Smooth muscle cell (in vitro differentiated cells): Measurements from ENCODE around the gene SH3GLB2. TPM values are rescaled to one million over a fixed set of nuclear protein-coding genes. Genes with fewer than 3 reads are reported as not detected.

Experiments
- DNase-seq: peaks from one replicate; lab custom pipeline; 2025; ENCODE audit not compliant: unreplicated experiment; lab: John Stamatoyannopoulos, UW
- H2AFZ ChIP-seq: fragments of 200-600 bp; sonication (generic); 2 replicates; pipeline ENCODE4 v1.6.0; 2016; ENCODE audit warnings: antibody characterized with exemption, low read depth, mild to moderate bottlenecking
- H3F3A ChIP-seq: fragments of 200-600 bp; sonication (generic); 2 replicates; pipeline ENCODE4 v1.6.0; 2017; ENCODE audit warnings: antibody characterized with exemption, low read depth
- H3K27ac ChIP-seq: fragments of 200-600 bp; sonication (generic); 2 replicates; pipeline ENCODE4 v1.5.1; 2016; ENCODE audit warnings: low read depth, mild to moderate bottlenecking
- H3K27me3 ChIP-seq: fragments of 200-600 bp; sonication (generic); 2 replicates; pipeline ENCODE4 v1.6.1; 2016; ENCODE audit warnings: low read depth, mild to moderate bottlenecking
- H3K36me3 ChIP-seq: fragments of 200-600 bp; sonication (generic); 2 replicates; pipeline ENCODE4 v1.5.1; 2016; ENCODE audit warnings: low read depth
- H3K4me1 ChIP-seq: fragments of 200-600 bp; sonication (generic); 2 replicates; pipeline ENCODE4 v1.5.1; 2016; ENCODE audit warnings: low read depth
- H3K4me2 ChIP-seq: fragments of 200-600 bp; sonication (generic); 2 replicates; pipeline ENCODE4 v1.6.0; 2016; ENCODE audit warnings: mild to moderate bottlenecking
- H3K4me3 ChIP-seq: fragments of 200-600 bp; sonication (generic); 2 replicates; pipeline ENCODE4 v1.5.1; 2016; ENCODE audit warnings: mild to moderate bottlenecking
- H3K79me2 ChIP-seq: fragments of 200-600 bp; sonication (generic); 2 replicates; pipeline ENCODE4 v1.6.0; 2016; ENCODE audit warnings: low read depth, mild to moderate bottlenecking
- H3K9ac ChIP-seq: fragments of 200-600 bp; sonication (generic); 2 replicates; pipeline ENCODE4 v1.6.0; 2016; ENCODE audit warnings: low read depth
- H3K9me3 ChIP-seq: fragments of 200-600 bp; sonication (generic); replicated peaks from 2 replicates; pipeline ENCODE4 v1.5.1; 2016; ENCODE audit warnings: low read depth
- H4K20me1 ChIP-seq: fragments of 200-600 bp; sonication (generic); 2 replicates; pipeline ENCODE4 v1.6.0; 2016; ENCODE audit warnings: low read depth
- CTCF ChIP-seq: fragments of 200-600 bp; sonication (generic); IDR thresholded peaks from 2 replicates; pipeline ENCODE4 v1.5.1; 2017; ENCODE audit warnings: borderline replicate concordance, mild to moderate bottlenecking, antibody characterized with exemption; ENCODE audit not compliant: insufficient read depth, poor library complexity, severe bottlenecking
- WGBS: methylation state at CpG from one replicate; pipeline ENCODE4 v1.1.7; 2016; ENCODE audit warnings: low lambda C conversion rate; 5-methylcytosine and 5-hydroxymethylcytosine counted together
- polyA plus RNA-seq: library from polyadenylated mRNA; unstranded; fragments of >200 nt; fragmentation: Nextera tagmentation; extraction: Ambion mirVana; gene quantifications from 2 replicates; pipeline ENCODE4 v1.2.1, GENCODE V29; 2016
- total RNA-seq: library from RNA; depleted of rRNA; stranded (reverse); fragments of >200 nt; gene quantifications from 2 replicates; pipeline ENCODE4 v1.2.3, GENCODE V29; 2014

SH3GLB2 gene
- total and polyA plus RNA-seq, 2 experiments from 2014 or later, result 31.9 to 44.8 TPM

GRCh38 chr9:129071526-129072126 lies 43.5 kb upstream of the SH3GLB2 start:
- Histone ChIP-seq H4K20me1 (no peaks in the 10 kb centered on the region), H3K27me3 (no peaks in the 10 kb centered on the region), H3K4me3 (no peak overlapping the region), H3K27ac (no peak overlapping the region), H3F3A (no peaks in the 10 kb centered on the region), H3K4me2 (no peak overlapping the region), H3K36me3 (no peaks in the 10 kb centered on the region), H3K9ac (no peak overlapping the region), H3K4me1 (no peaks in the 10 kb centered on the region), H3K79me2 (no peaks in the 10 kb centered on the region), H2AFZ (no peak overlapping the region), H3K9me3 (no peaks in the 10 kb centered on the region)
- 75% methylated on average over 10 of the region's 10 CpGs for WGBS
- TF ChIP-seq CTCF, result no peak
- no peak for DNase-seq

- no peaks in the 10 kb centered on the region for H3K4me1 ChIP-seq
- no peaks in the 10 kb centered on the region for H3K36me3 ChIP-seq
- 78% methylated on average over 20 of the region's 21 CpGs for WGBS
- no peaks in the 10 kb centered on the region for H3K9me3 ChIP-seq
- H4K20me1 ChIP-seq, result no peaks in the 10 kb centered on the region
- H3K79me2 ChIP-seq, result no peaks in the 10 kb centered on the region
- DNase-seq, result no peak
- H3K27ac ChIP-seq, result no peak overlapping the region
- H2AFZ ChIP-seq, result no peak overlapping the region
- H3K27me3 ChIP-seq, result no peaks in the 10 kb centered on the region
- no peak overlapping the region for H3K4me3 ChIP-seq
- H3K9ac ChIP-seq, result no peak overlapping the region
- H3K4me2 ChIP-seq, result no peak overlapping the region
- no peaks in the 10 kb centered on the region for H3F3A ChIP-seq
- no peak for TF ChIP-seq CTCF
Measured at GRCh38 chr9:129070696-129071525, 42.8 kb upstream of the SH3GLB2 start.

GRCh38 chr9:129069862-129070641 lies 41.9 kb upstream of the SH3GLB2 start:
- no peaks in the 10 kb centered on the region for H3K9me3 ChIP-seq
- H3K4me3 ChIP-seq, result no peak overlapping the region
- H3K4me2 ChIP-seq, result no peak overlapping the region
- no peaks in the 10 kb centered on the region for H3K79me2 ChIP-seq
- DNase-seq, result no peak
- no peak overlapping the region for H3K9ac ChIP-seq
- H4K20me1 ChIP-seq, result no peaks in the 10 kb centered on the region
- H3F3A ChIP-seq, result no peaks in the 10 kb centered on the region
- 98% methylated on average over 25 of the region's 26 CpGs for WGBS
- no peak overlapping the region for H3K27ac ChIP-seq
- H3K27me3 ChIP-seq, result no peaks in the 10 kb centered on the region
- no peak overlapping the region for H2AFZ ChIP-seq
- H3K4me1 ChIP-seq, result no peaks in the 10 kb centered on the region
- TF ChIP-seq CTCF, result no peak
- H3K36me3 ChIP-seq, result no peaks in the 10 kb centered on the region
